HG03196 (cell line): Measurements from ENCODE around the gene LILRA2.
"Not testable (repeated sequence)": the region's sequence is repeated elsewhere in the genome, so short reads cannot be mapped to it uniquely, and the experiment has no call there.

Source experiments
- ATAC-seq: cut with Tn5 transposase; IDR thresholded peaks from one replicate; pipeline ENCODE4 v1.9.1; 2021; ENCODE audit not compliant: unreplicated experiment

The LILRA2 gene

GRCh38 chr19:54573330-54573872 lies at the start of gene LILRA2:
TSS of gene LILRA2 (plus strand) at chr19:54573790. CDS start at chr19:54573879, 89 bp downstream.
- no peak for ATAC-seq

GRCh38 chr19:54525636-54526035 lies 48.0 kb upstream of the LILRA2 start:
- ATAC-seq, result no peak

GRCh38 chr19:54526972-54527371 lies 46.6 kb upstream of the LILRA2 start:
- no peak for ATAC-seq

GRCh38 chr19:54530866-54531265 lies 42.7 kb upstream of the LILRA2 start:
- no peak for ATAC-seq

GRCh38 chr19:54532528-54532927 lies 41.1 kb upstream of the LILRA2 start:
- ATAC-seq, result peak; percentile 89

GRCh38 chr19:54533476-54533875 lies 40.1 kb upstream of the LILRA2 start:
- ATAC-seq, result no peak

GRCh38 chr19:54534156-54534555 lies 39.4 kb upstream of the LILRA2 start:
- ATAC-seq, result no peak

- ATAC-seq, result no peak
These were observed 38.0 kb upstream of the LILRA2 start for GRCh38 chr19:54535601-54536000.

GRCh38 chr19:54536956-54537355 lies 36.6 kb upstream of the LILRA2 start:
- no peak for ATAC-seq

- ATAC-seq, result no peak
These were observed 31.9 kb upstream of the LILRA2 start for GRCh38 chr19:54541712-54542111.

- ATAC-seq, result no peak
These were observed 24.8 kb upstream of the LILRA2 start for GRCh38 chr19:54548806-54549205.

GRCh38 chr19:54549224-54549623 lies 24.4 kb upstream of the LILRA2 start:
- no peak for ATAC-seq

- ATAC-seq, result no peak
These were observed 22.3 kb upstream of the LILRA2 start for GRCh38 chr19:54551293-54551692.

- no peak for ATAC-seq
These were observed 21.4 kb upstream of the LILRA2 start for GRCh38 chr19:54551950-54552912.

- ATAC-seq, result no peak
These were observed 20.7 kb upstream of the LILRA2 start for GRCh38 chr19:54552913-54553310.

- ATAC-seq, result no peak
These were observed 19.6 kb upstream of the LILRA2 start for GRCh38 chr19:54554006-54554405.

GRCh38 chr19:54554896-54555295 lies 18.7 kb upstream of the LILRA2 start:
- no peak for ATAC-seq

- ATAC-seq, result no peak
These were observed 17.4 kb upstream of the LILRA2 start for GRCh38 chr19:54556194-54556593.

GRCh38 chr19:54558339-54558738 lies 15.3 kb upstream of the LILRA2 start:
- no peak for ATAC-seq

GRCh38 chr19:54560881-54561385 lies 12.7 kb upstream of the LILRA2 start:
- ATAC-seq, result no peak

GRCh38 chr19:54561840-54562239 lies 11.8 kb upstream of the LILRA2 start:
- ATAC-seq, result no peak

GRCh38 chr19:54563206-54563605 lies 10.4 kb upstream of the LILRA2 start:
- not testable (repeated sequence) for ATAC-seq
